HFF-Myc (cell line): ENCODE data around the gene HOXD10.

ENCODE experiments used
- DNase-seq: peaks from one replicate; pipeline ENCODE4 v3.0.0-alpha.2; 2011; ENCODE audit warnings: low read depth; ENCODE audit errors: extremely low read depth
- H3K4me3 ChIP-seq: replicated peaks from 2 replicates; pipeline ENCODE4 v1.5.1; 2011; ENCODE audit warnings: low read depth, mild to moderate bottlenecking, control low read depth, low read length
- TF ChIP-seq, protein P1 (sequence below): IDR thresholded peaks from 2 replicates; pipeline ENCODE4 v1.5.1; 2012; ENCODE audit warnings: mild to moderate bottlenecking, low read depth, low read length, control low read depth; ENCODE audit errors: missing control alignments

HOXD10 gene

GRCh38 chr2:176072951-176073904, 43.4 kb upstream of the HOXD10 start:
- TF ChIP-seq, protein P1, sequence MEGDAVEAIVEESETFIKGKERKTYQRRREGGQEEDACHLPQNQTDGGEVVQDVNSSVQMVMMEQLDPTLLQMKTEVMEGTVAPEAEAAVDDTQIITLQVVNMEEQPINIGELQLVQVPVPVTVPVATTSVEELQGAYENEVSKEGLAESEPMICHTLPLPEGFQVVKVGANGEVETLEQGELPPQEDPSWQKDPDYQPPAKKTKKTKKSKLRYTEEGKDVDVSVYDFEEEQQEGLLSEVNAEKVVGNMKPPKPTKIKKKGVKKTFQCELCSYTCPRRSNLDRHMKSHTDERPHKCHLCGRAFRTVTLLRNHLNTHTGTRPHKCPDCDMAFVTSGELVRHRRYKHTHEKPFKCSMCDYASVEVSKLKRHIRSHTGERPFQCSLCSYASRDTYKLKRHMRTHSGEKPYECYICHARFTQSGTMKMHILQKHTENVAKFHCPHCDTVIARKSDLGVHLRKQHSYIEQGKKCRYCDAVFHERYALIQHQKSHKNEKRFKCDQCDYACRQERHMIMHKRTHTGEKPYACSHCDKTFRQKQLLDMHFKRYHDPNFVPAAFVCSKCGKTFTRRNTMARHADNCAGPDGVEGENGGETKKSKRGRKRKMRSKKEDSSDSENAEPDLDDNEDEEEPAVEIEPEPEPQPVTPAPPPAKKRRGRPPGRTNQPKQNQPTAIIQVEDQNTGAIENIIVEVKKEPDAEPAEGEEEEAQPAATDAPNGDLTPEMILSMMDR, result no peak
- no peak overlapping the region for H3K4me3 ChIP-seq
- no peak for DNase-seq

DNA sequence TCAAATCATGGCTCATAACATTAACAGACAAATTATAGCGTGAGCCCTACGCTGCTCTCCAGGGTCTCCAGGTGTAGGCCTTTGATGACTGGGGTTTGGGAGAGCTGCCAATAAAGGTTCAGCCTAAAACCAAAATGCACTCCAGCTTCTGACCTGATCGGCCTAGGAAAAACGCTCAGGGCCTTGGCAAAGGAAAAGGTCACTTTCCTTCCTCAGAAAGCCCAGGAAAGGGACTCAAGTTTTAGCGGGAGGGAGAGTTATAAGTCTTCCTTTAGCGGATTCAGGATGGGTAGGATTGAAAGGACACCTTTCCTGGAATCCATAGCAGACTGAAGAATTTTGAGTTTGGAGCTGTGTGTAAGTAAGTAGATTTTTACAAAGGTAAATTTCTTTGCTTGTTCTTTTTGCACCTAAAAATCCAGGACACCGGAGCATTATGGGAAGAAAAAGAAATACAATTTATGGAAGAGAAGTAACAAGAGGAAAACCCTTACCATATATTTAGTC, 41.6 kb upstream of the HOXD10 start:
- no peak for DNase-seq
- H3K4me3 ChIP-seq, result no peak overlapping the region
- TF ChIP-seq, protein P1, result no peak

DNA sequence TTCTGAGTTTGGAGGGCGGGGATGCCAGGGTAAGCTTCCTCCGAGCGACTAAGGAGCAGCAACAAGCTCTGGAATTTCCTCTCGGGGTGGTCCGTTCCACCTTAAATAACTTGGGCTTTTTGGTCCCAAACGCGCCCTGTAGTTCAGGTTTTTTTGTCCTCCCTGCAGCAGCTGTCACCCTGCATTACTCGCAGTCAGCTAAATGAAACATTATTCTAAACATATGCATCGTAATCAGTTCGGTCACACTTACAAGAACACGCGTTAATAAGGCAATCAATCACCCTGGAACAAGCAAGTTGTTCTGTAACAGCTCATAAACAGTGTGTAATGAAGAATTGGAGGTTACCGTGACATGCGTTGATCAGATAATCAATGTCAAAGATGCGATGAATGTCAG, 41.1 kb upstream of the HOXD10 start:
- H3K4me3 ChIP-seq, result no peak overlapping the region
- TF ChIP-seq, protein P1, result no peak
- no peak for DNase-seq

DNA sequence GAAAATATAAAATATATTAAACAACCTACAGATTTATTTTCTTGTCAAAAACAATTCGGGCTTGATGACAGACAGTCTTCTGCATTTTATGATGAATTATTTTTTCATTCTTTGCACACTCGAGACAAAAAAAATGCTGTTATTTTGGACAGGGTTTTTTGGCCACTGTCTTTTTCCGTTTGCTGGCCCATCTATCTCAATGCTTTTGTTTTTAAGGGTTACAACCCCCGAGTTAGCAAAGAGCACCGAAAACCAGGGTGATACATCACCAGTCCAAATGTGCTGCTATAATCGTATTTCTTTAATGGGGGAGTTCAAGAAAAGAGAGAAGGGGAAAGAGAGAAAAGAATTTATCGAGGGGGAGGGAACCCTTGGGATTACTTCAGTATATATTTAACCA, 40.5 kb upstream of the HOXD10 start:
- TF ChIP-seq, protein P1, result no peak
- no peak for DNase-seq
- H3K4me3 ChIP-seq, result no peak overlapping the region

DNA sequence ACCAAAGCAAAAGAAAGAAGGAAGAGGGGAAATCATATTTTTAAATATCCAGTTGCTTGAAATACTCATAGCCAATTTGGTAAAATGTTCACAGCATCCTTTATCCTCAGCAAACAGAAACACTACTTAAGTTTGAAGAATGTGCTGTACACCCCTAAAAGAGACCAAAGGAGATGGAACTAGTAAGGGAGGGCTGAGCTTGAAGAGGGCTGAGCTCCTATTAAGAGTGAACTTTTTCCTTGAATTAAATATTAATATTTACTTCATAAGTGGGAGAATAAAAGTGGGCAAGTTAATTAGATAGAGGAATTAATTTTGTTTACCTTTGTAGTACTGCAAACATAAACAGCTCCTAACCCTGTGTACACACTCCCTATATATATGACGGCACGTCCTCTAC, 39.8 kb upstream of the HOXD10 start:
- no peak for DNase-seq

DNA sequence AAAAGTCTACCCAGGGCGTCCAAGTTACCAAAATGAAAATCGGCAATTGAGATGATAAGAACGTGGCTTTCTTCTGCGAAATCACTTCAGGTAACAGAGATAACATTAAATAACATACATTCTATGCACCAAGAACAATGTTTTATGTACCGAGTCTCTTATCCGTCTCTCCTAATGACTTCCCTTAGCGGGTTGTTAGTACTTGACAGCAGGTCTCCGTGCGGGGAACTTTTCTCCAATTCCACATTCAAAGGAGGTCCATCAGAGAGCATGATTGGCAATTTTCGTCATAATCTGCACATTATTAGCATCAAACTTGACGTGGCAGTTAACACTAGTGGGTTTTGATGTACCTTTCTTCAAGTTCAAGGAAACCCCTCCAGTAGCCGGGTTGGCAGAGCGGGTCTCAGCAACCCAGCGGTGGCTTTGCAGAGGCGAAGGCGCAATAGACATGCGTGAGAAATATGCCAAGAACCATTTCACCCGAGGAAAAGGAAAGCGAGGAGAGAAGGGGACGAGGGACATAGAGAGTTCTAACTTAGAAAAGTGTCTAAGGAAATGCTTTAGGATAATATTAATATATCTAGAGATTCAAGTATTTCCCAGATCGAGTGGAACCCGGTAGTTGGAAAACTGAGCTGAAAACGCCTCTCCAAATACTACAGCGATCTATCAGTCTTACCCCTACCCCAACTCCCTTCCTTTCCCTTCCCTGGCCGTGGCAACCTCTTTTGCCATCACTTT, 37.9 kb upstream of the HOXD10 start:
- no peak for DNase-seq
- H3K4me3 ChIP-seq, result no peak overlapping the region

More for the DNA sequence above, 39.8 kb upstream of the HOXD10 start:
- TF ChIP-seq, protein P1, result no peak
- H3K4me3 ChIP-seq, result no peak overlapping the region

More for the DNA sequence above, 37.9 kb upstream of the HOXD10 start:
- TF ChIP-seq, protein P1, result no peak
